HL-60 (cell line): Measurements from ENCODE around the gene MAST2.

Experiments used
- POLR2AphosphoS5 ChIP-seq: IDR thresholded peaks from 2 replicates; pipeline ENCODE4 v1.6.1; 2012; ENCODE audit warnings: low read depth
- TF ChIP-seq, protein P1 (sequence below): IDR thresholded peaks from one replicate; pipeline ENCODE4 v1.5.1; 2011; ENCODE audit warnings: low read length, control low read depth, inconsistent platforms; ENCODE audit not compliant: insufficient read depth

- TF ChIP-seq, protein P1, sequence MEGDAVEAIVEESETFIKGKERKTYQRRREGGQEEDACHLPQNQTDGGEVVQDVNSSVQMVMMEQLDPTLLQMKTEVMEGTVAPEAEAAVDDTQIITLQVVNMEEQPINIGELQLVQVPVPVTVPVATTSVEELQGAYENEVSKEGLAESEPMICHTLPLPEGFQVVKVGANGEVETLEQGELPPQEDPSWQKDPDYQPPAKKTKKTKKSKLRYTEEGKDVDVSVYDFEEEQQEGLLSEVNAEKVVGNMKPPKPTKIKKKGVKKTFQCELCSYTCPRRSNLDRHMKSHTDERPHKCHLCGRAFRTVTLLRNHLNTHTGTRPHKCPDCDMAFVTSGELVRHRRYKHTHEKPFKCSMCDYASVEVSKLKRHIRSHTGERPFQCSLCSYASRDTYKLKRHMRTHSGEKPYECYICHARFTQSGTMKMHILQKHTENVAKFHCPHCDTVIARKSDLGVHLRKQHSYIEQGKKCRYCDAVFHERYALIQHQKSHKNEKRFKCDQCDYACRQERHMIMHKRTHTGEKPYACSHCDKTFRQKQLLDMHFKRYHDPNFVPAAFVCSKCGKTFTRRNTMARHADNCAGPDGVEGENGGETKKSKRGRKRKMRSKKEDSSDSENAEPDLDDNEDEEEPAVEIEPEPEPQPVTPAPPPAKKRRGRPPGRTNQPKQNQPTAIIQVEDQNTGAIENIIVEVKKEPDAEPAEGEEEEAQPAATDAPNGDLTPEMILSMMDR: no peak
- no peak for TF ChIP-seq POLR2AphosphoS5
These were observed 148.7 kb downstream of the MAST2 start for GRCh38 chr1:45952072-45952471.
